GM21576 (cell line): ENCODE measurements around the gene RBMS3.
"Not testable (repeated sequence)": the region's sequence is repeated elsewhere in the genome, so short reads cannot be mapped to it uniquely, and the experiment has no call there.

Source experiments
- ATAC-seq: cut with Tn5 transposase; IDR thresholded peaks from one replicate; pipeline ENCODE4 v1.9.1; 2021; ENCODE audit warnings: mild to moderate bottlenecking, moderate library complexity; ENCODE audit not compliant: unreplicated experiment

Gene RBMS3

DNA sequence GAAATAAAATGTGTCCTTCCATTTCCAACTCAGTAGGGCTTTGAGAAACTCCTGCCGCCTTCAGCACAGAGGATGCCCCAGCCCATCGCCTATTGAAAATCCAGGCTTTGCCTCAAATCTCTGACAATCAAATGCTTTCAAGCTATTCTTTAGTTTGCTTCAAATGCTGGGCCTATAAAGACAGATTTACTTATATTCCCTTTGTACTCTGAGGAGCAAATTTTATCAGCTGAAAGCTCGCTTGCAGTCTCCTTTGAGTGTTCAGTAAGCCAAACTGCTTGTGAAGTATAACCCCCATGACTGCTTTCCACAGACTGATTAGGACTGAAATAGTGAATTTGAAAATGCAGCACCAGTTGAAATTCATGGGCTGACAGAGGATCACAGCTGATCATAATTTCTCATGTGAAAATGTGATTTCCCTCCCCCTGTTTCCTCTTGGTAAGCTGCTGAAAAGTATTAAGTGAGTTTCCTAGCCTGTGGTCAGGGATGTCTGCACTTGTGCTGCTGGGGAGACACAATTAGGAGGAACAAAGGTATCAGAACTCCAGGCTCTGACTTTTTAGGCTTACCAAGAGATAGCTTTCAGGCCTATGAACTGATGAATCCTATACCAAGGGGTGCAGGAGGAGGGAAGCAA is 762.2 kb downstream of the RBMS3 start:
- no peak for ATAC-seq

DNA sequence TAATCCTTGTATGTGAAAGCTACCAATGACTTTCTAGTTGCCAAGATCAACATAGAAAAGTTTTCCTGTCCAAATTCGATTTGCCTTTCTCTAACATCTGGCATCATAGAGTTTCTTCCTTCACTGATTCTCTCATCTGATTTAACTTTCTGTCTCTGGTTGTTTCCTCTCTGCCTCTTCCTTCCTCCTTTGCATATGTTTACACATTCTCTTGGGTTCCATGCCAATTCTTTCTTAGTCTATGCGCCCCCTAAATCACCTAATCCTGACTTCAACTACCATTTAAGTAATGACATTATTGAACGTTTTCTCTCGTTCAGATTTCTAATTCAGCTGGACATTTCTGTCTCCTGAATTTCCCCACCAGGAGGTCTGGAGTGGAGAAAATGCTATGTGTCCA is 763.6 kb downstream of the RBMS3 start:
- ATAC-seq, result no peak

DNA sequence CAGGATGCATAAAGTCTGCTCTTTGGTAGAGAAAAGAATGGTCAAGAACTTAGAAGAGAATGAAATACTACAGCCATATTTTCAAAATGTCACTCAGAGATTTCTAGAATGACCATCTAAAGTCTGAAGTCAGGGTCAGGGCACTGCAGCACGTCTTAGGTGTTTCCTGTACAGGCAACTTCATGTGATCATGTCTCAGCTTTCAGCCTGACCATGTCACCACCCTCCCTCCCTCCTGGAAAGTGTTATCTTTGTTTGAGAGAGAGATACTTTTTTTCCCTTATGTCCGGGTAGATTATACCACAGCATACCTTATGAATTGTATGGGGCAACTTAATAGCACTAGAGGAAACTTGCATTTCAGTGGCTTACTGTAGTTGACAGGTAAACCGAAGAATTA is 767.6 kb downstream of the RBMS3 start:
- no peak for ATAC-seq

DNA sequence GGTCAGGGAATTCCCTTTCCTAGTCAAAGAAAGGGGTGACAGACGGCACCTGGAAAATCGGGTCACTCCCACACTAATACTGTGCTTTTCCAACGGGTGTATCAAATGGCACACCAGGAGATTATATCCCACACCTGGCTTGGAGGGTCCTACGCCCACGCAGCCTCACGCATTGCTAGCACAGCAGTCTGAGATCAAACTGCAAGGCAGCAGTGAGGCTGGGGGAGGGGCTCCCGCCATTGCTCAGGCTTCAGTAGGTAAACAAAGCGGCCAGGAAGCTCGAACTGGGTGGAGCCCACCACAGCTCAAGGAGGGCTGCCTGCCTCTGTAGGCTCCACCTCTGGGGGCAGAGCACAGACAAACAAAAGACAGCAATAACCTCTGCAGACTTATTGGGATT is 769.2 kb downstream of the RBMS3 start:
- not testable (repeated sequence) for ATAC-seq

DNA sequence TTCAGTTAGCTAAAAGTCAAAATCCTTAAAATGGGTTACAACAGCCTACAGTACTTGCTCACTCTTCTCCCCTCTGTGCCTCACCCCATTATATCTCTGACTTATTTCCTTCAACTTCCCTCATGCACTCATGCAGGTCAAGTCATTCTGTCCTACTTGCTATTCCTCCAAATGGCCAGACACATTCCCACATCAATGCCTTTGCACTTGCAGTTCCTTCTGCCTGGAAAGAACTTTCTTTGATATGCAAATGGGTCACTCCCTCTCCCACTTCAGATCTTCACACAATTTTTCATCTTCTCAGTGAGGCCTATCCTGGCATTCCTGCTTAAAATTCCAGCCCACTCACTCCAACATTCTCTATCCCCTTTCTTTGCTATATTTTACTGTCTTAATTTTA is 778.4 kb downstream of the RBMS3 start:
- ATAC-seq, result no peak
